Thyroid gland (tissue), 4 donors: ENCODE results near the gene LDLRAD4.

Experiments used
- POLR2A ChIP-seq, 2 donors: fragments of 450-650 bp; IDR thresholded peaks; one replicate each; pipeline ENCODE4 v1.6.1; 2017; ENCODE audit warnings: antibody characterized with exemption in 2 of 2, mild to moderate bottlenecking in 2 of 2, moderate library complexity in 1 of 2
- TF ChIP-seq, protein P1 (sequence below), 6 experiments: fragments of 200-600 bp in 3 of 6; fragments of 450-650 bp in 3 of 6; sonication (generic) in 3 of 6; IDR thresholded peaks; one replicate each; pipeline ENCODE4 v1.5.1; 2016 to 2019; ENCODE audit warnings: antibody characterized with exemption in 6 of 6, mild to moderate bottlenecking in 2 of 6, inconsistent platforms in 1 of 6, moderate library complexity in 1 of 6

- TF ChIP-seq, protein P1, sequence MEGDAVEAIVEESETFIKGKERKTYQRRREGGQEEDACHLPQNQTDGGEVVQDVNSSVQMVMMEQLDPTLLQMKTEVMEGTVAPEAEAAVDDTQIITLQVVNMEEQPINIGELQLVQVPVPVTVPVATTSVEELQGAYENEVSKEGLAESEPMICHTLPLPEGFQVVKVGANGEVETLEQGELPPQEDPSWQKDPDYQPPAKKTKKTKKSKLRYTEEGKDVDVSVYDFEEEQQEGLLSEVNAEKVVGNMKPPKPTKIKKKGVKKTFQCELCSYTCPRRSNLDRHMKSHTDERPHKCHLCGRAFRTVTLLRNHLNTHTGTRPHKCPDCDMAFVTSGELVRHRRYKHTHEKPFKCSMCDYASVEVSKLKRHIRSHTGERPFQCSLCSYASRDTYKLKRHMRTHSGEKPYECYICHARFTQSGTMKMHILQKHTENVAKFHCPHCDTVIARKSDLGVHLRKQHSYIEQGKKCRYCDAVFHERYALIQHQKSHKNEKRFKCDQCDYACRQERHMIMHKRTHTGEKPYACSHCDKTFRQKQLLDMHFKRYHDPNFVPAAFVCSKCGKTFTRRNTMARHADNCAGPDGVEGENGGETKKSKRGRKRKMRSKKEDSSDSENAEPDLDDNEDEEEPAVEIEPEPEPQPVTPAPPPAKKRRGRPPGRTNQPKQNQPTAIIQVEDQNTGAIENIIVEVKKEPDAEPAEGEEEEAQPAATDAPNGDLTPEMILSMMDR (IDR thresholded peaks at IDR 0.05): no peak
- TF ChIP-seq POLR2A (IDR thresholded peaks at IDR 0.05): no peak
Measured at GRCh38 chr18:13628211-13628610, 409.7 kb downstream of the LDLRAD4 start.
